Right forelimb (tissue), 1 donor: ENCODE results near the gene HTR4.

ENCODE experiments used
- DNase-seq: peaks from one replicate; pipeline ENCODE4 v3.0.0-alpha.2; 2018

HTR4 gene

GRCh38 chr5:148663509-148663908 lies 9.2 kb upstream of the HTR4 start:
- no peak for DNase-seq

- DNase-seq, result no peak
Observed at GRCh38 chr5:148660346-148660660, 6.0 kb upstream of the HTR4 start.

GRCh38 chr5:148659641-148660345 lies 5.5 kb upstream of the HTR4 start:
- DNase-seq, result no peak

- no peak for DNase-seq
Observed at GRCh38 chr5:148653291-148653835, 964 bp downstream of the HTR4 start.

- no peak for DNase-seq
Observed at GRCh38 chr5:148651528-148651927, 2.8 kb downstream of the HTR4 start.

GRCh38 chr5:148645527-148645926 lies 8.8 kb downstream of the HTR4 start:
- DNase-seq, result no peak

GRCh38 chr5:148641735-148642134 lies 12.6 kb downstream of the HTR4 start:
- DNase-seq, result no peak

GRCh38 chr5:148640471-148640870 lies 13.9 kb downstream of the HTR4 start:
- DNase-seq, result no peak

GRCh38 chr5:148639081-148639480 lies 15.2 kb downstream of the HTR4 start:
- DNase-seq, result no peak

- DNase-seq, result no peak
Observed at GRCh38 chr5:148636353-148636752, 18.0 kb downstream of the HTR4 start.

- DNase-seq, result no peak
Observed at GRCh38 chr5:148635321-148636083, 18.8 kb downstream of the HTR4 start.

GRCh38 chr5:148633067-148633377 lies 21.3 kb downstream of the HTR4 start:
- no peak for DNase-seq

- no peak for DNase-seq
Observed at GRCh38 chr5:148632255-148633066, 21.9 kb downstream of the HTR4 start.

GRCh38 chr5:148626986-148627385 lies 27.3 kb downstream of the HTR4 start:
- DNase-seq, result no peak

- no peak for DNase-seq
Observed at GRCh38 chr5:148626081-148626613, 28.2 kb downstream of the HTR4 start.

- no peak for DNase-seq
Observed at GRCh38 chr5:148625250-148625649, 29.1 kb downstream of the HTR4 start.

- DNase-seq, result no peak
Observed at GRCh38 chr5:148623741-148624140, 30.6 kb downstream of the HTR4 start.

- no peak for DNase-seq
Observed at GRCh38 chr5:148623101-148623500, 31.2 kb downstream of the HTR4 start.

GRCh38 chr5:148620696-148621095 lies 33.6 kb downstream of the HTR4 start:
- DNase-seq, result no peak

GRCh38 chr5:148620091-148620490 lies 34.2 kb downstream of the HTR4 start:
- no peak for DNase-seq

GRCh38 chr5:148619484-148619883 lies 34.8 kb downstream of the HTR4 start:
- no peak for DNase-seq

GRCh38 chr5:148615644-148616275 lies 38.6 kb downstream of the HTR4 start:
- no peak for DNase-seq

GRCh38 chr5:148607406-148607805 lies 46.9 kb downstream of the HTR4 start:
- DNase-seq, result no peak
